OCI-LY7 (cell line): ENCODE measurements around the gene TXNDC8.

Experiments
- EZH2phosphoT487 ChIP-seq: fragments of 200-600 bp; sonication (generic); IDR thresholded peaks from 2 replicates; pipeline ENCODE4 v1.6.1; 2018; ENCODE audit warnings: low read depth, borderline replicate concordance, mild to moderate bottlenecking, mixed run types, antibody characterized with exemption, low read length, moderate library complexity, mixed read lengths
- TF ChIP-seq, protein P1 (sequence below): fragments of 200-600 bp; sonication (generic); conservative IDR thresholded peaks from 2 replicates; pipeline ENCODE4 v1.5.1; 2014; ENCODE audit warnings: mild to moderate bottlenecking, antibody characterized with exemption, low read length, moderate library complexity, mixed read lengths

DNA sequence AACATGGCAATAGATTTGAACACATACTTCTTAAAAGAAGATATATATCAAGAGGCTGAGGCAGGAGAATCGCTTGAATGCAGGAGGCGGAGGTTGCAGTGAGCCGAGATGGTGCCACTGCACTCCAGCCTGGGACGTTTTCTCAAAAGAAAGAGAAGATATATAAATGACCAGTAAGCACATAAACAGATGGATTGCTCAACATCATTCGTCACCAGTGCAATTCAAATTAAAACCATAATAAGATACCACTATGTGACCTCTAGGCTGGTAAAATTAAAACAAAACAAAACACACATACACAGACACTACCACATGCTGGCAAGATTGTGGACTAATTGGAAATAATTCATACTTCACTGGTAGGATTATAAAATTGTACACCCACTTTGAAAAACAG lies 76.0 kb downstream of the TXNDC8 start:
- TF ChIP-seq, protein P1, sequence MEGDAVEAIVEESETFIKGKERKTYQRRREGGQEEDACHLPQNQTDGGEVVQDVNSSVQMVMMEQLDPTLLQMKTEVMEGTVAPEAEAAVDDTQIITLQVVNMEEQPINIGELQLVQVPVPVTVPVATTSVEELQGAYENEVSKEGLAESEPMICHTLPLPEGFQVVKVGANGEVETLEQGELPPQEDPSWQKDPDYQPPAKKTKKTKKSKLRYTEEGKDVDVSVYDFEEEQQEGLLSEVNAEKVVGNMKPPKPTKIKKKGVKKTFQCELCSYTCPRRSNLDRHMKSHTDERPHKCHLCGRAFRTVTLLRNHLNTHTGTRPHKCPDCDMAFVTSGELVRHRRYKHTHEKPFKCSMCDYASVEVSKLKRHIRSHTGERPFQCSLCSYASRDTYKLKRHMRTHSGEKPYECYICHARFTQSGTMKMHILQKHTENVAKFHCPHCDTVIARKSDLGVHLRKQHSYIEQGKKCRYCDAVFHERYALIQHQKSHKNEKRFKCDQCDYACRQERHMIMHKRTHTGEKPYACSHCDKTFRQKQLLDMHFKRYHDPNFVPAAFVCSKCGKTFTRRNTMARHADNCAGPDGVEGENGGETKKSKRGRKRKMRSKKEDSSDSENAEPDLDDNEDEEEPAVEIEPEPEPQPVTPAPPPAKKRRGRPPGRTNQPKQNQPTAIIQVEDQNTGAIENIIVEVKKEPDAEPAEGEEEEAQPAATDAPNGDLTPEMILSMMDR, result no peak
- no peak for TF ChIP-seq EZH2phosphoT487
